Activated naive CD8-positive, alpha-beta T cell (primary cell): Measurements from ENCODE around the gene TMBIM6.
A peak's percentile ranks its signal among the peaks of the same experiment; 100 is the strongest.
"Not testable (repeated sequence)": the region's sequence is repeated elsewhere in the genome, so short reads cannot be mapped to it uniquely, and the experiment has no call there.

ENCODE experiments used
- H3K27ac Mint-ChIP-seq: one replicate; pipeline ENCODE4 v1.8.0; 2021; ENCODE audit warnings: mixed read lengths
- H3K27me3 Mint-ChIP-seq: one replicate; pipeline ENCODE4 v1.8.0; 2021; ENCODE audit warnings: mixed read lengths
- H3K36me3 Mint-ChIP-seq: one replicate; pipeline ENCODE4 v1.8.0; 2021; ENCODE audit warnings: mixed read lengths
- H3K4me1 Mint-ChIP-seq: one replicate; pipeline ENCODE4 v1.8.0; 2021; ENCODE audit warnings: low read depth, mixed read lengths
- H3K4me3 Mint-ChIP-seq: one replicate; pipeline ENCODE4 v1.8.0; 2021; ENCODE audit warnings: mild to moderate bottlenecking, mixed read lengths
- H3K9me3 Mint-ChIP-seq: one replicate; pipeline ENCODE4 v1.8.0; 2021; ENCODE audit warnings: low read depth, mixed read lengths

The TMBIM6 gene

DNA sequence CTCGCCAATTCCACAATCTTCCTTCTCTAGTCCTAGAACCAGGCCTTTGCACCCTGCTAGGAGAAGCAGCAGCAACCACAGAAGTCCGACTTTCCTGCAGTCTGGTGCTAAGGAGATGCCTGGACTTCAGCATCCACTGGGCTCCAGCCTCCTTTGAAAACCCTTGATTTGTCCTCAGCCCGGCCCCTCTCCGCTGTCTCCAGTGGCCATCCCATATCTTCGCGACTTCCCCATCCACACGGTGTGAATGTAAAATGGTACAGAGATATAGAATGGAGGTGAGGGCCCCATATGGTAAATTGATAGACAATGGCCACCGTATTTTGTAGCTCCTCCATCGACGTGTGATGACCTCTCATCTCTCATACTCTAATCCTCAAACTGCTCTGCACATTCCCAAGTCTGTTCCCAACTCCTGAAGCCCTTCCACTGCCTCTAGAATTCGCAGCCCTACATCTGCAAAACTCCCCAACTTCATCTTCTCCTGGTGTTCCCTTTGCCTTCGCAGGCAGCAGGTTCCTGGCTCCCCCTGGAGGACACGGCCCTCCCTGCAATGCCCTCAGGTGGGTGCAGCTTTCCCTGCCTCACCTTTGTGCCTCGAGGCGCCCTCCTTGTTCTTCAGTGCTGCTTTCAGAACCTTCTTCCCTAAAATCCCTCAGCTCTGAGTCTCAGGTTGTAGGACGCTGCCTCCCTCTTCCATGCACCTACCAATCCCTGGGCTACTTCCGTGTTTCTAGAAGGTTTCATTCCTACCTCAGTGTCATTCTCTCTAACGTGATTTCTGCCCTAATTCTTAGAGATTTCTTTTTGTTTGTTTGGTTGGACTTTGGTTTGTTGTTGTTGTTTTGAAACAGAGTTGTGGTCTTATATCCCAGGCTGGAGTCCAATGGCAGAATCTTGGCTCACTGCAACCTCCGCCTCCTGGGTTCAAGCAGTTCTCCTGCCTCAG lies 36.7 kb downstream of the TMBIM6 start:
- Mint-ChIP-seq H3K27me3 (peaks cover 16% of the 10 kb centered on the region), H3K36me3 (no peaks in the 10 kb centered on the region), H3K4me1 (peaks cover 12% of the 10 kb centered on the region), H3K4me3 (no peak overlapping the region), H3K27ac (peak overlapping the region; percentile 41), H3K9me3 (no peaks in the 10 kb centered on the region)

DNA sequence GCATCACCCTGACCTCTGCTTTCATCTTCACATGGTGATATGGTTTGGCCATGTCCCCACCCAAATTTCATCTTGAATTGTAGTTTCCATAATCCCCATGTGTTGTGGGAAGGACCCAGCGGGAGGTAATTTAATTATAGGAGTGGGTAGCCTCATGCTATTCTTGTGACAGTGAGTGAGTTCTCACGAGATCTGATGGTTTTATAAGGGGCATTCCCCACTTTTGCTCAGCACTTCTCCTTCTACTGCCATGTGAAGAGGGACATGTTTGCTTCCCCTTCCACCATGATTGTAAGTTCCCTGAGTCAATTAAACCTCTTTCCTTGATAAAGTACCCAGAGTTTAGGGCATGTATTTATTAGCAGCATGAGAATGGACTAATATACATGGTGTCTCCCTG lies 38.2 kb downstream of the TMBIM6 start:
- Mint-ChIP-seq H3K4me3 (no peak overlapping the region), H3K36me3 (no peaks in the 10 kb centered on the region), H3K27ac (no peak overlapping the region), H3K9me3 (no peaks in the 10 kb centered on the region), H3K27me3 (peaks cover 16% of the 10 kb centered on the region), H3K4me1 (peaks cover 12% of the 10 kb centered on the region)

DNA sequence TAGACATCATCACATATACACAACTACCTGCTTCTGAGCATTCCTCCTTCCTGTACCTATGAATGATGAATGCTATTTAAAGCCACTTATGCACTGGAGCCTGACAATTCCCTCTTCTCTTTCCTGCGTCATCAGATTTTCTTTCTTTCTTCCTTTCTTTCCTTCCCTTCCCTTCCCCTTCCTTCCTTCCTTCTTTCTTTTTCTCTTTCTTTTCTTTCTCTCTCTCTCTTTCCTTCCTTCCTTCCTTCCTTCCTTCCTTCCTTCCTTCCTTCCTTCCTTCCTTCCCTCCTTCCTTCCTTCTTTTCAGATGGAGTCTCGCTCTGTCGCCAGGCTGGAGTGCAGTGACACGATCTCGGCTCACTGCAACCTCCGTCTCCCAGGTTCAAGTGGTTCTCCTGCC lies 39.6 kb downstream of the TMBIM6 start:
- not testable (repeated sequence) for H3K27ac Mint-ChIP-seq, H3K9me3 Mint-ChIP-seq, H3K4me3 Mint-ChIP-seq, H3K36me3 Mint-ChIP-seq
- Mint-ChIP-seq H3K27me3 (peaks cover 16% of the 10 kb centered on the region), H3K4me1 (peaks cover 12% of the 10 kb centered on the region)

DNA sequence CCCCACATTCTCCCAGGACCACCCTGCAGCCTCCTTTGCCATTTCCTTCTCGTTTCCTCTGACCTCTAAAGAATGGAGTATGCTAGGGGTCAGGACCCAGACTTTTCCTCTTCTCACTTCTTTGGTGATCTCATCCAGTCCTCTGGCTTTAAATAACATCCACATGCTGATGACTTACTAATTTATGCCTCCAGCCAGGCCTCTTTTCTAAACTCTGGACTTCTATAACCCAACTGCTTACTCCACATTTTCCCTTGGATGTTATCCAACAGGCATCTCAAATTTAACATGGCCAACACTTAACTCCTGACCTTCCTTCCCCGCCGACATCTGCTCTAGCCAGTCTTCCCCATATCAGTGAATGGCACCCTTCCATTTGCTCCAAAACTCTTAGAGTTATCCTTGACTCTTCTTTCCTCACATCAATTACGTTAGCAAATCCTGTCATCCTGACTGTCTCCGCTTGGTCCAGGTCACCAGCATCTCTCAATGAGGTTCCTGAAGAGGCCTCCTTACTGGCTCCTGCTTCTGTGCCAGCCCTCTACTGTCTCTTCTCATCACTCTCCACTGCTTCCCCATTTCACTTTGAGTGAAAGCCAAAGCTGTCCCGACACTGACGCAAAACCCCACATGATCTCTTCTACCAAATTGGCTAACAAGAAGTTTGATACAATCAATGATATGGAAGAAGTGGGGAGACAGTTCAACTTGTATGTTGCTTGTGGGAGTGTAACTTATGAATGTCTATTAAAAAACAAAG lies 42.7 kb downstream of the TMBIM6 start:
- no peak overlapping the region for H3K27ac Mint-ChIP-seq
- no peak overlapping the region for H3K4me3 Mint-ChIP-seq
- no peaks in the 10 kb centered on the region for H3K36me3 Mint-ChIP-seq
- peaks cover 6% of the 10 kb centered on the region for H3K9me3 Mint-ChIP-seq
- H3K4me1 Mint-ChIP-seq: no peaks in the 10 kb centered on the region
- peaks cover 12% of the 10 kb centered on the region for H3K27me3 Mint-ChIP-seq

DNA sequence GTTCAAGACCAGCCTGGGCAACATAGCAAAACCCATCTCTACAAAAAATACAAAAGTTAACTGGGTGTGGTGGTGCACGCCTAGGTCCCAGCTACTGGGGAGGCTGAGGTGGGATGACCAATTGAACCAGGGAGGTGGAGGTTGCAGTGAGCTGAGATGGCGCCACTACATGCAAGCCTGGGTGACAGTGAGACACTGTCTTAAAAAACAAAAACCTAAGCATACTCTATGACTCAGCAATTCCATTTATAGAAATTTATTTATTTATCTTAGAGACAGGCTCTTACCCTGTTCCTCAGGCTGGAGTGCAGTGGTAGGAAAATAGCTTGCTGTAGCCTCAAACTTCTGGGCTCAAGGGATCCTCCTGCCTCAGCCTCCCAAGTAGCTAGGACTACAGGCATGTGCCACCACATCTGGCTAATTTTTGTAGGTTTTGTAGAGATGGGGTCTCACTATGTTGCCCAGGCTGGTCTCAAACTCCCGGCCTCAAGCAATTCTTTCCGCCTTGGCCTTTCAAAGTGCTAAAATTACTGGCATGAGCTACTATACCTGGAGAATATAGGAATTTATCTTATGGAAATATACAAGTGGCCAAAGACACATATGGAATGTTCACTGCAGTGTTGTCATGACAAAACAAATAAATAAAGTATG lies 43.5 kb downstream of the TMBIM6 start:
- Mint-ChIP-seq H3K36me3 (no peaks in the 10 kb centered on the region), H3K4me1 (no peaks in the 10 kb centered on the region), H3K9me3 (peaks cover 6% of the 10 kb centered on the region), H3K27ac (no peak overlapping the region), H3K4me3 (no peak overlapping the region), H3K27me3 (peaks cover 5% of the 10 kb centered on the region)

DNA sequence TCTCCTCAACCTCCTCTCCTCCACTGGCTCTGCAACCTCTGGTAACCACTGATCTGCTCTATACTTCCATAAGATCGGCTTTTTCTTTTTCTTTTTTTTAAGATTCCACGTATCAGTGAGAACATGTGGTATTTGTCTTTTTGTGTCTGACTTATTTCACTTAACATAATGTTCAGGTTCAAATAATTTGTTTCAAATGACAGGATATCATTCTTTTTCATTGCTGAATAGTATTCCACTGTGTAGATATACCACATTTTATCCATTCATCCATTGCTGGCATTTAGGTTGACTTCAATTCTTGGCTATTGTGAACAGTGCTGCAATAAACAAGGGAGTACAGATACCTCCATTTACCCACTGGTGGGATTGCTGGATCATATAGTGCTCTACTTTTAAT lies 46.3 kb downstream of the TMBIM6 start:
- no peaks in the 10 kb centered on the region for H3K4me1 Mint-ChIP-seq
- peaks cover 6% of the 10 kb centered on the region for H3K9me3 Mint-ChIP-seq
- H3K36me3 Mint-ChIP-seq: no peaks in the 10 kb centered on the region
- H3K27me3 Mint-ChIP-seq: no peaks in the 10 kb centered on the region
- no peak overlapping the region for H3K27ac Mint-ChIP-seq
- no peak overlapping the region for H3K4me3 Mint-ChIP-seq

DNA sequence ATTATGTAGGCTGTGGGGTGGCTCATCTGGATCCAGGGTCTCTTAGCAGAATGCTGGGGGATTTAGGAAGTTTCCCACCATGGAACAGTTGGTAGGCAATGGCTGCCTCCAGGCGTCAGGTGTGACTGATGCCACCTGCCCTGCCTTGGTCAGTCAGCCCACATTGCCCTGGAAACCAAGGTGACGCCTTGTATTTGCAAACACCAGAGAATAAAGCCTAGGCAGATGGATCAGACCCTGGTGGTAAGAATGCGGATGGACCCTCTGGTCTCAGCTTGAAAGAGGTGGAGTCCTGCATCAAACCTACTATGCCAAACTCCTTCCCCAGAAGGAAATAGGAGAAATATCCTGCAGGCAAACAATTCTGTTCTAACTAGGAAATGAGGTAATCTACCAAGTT lies 48.6 kb downstream of the TMBIM6 start:
- peaks cover 6% of the 10 kb centered on the region for H3K9me3 Mint-ChIP-seq
- H3K4me3 Mint-ChIP-seq: no peak overlapping the region
- no peaks in the 10 kb centered on the region for H3K27me3 Mint-ChIP-seq
- no peaks in the 10 kb centered on the region for H3K4me1 Mint-ChIP-seq
- no peak overlapping the region for H3K27ac Mint-ChIP-seq
- no peaks in the 10 kb centered on the region for H3K36me3 Mint-ChIP-seq

DNA sequence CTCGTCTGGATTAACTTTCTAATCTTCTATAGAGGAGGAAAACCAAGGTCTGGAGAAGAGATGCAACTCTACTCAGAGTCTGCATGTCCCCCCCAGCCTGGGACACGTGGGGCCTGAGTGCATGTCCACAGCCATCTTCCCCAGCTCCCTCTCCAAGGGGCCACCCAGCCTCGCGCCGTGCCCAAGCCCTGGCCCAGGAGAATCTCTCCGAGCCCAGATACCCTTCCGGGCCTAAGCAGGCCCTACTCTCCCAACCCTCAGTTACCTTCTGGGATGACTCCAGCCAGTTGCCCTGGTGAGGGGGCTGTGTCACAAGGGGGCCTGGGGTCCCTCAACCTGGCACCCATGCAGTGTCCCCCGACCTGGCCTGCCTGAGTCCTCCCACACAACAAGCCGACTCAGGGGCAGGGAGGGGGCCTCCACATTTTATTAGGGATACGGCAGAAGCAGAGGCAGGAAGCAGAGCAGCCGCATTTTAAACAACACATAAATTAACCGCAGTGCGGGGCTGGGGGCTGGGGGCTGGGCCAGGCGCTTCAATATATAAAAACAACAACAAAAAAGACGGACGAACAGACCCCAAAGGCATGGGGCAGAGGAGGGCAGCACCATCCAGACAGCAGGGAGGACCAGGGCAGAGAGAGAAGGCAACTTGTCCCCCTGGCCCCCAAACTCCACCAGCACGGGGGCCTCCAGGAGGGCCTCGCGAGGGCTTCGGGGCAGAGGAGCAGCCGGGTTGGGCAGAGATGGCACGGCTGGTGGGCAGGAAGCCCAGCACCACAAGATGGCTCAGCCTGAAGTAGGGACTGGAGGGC lies 49.6 kb downstream of the TMBIM6 start:
- Mint-ChIP-seq H3K27ac (no peak overlapping the region), H3K27me3 (no peaks in the 10 kb centered on the region), H3K9me3 (peaks cover 6% of the 10 kb centered on the region), H3K4me3 (no peak overlapping the region), H3K4me1 (no peaks in the 10 kb centered on the region), H3K36me3 (no peaks in the 10 kb centered on the region)

DNA sequence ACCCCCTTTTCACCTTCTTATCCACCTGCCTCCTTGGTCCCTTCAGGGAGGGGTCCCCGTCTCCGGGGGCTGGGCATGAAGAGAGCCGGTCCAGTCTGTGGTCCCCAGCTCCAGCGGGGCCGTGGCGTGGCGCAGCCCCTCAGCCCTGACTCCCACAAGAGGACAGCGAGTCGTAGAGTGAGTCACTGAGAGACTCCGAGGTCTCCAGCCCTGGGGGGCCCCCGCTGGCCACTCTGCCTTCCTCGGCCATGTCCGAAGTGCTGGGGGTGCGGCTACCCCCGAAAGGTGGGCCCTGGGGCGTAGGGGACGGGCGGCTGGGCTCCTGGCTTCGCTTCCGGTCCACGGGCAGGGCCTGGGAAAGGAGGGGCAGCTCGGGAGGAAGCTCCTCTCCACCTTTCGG lies 50.3 kb downstream of the TMBIM6 start:
- Mint-ChIP-seq H3K27me3 (no peaks in the 10 kb centered on the region), H3K36me3 (no peaks in the 10 kb centered on the region), H3K4me1 (no peaks in the 10 kb centered on the region), H3K9me3 (peaks cover 6% of the 10 kb centered on the region), H3K27ac (no peak overlapping the region), H3K4me3 (no peak overlapping the region)

DNA sequence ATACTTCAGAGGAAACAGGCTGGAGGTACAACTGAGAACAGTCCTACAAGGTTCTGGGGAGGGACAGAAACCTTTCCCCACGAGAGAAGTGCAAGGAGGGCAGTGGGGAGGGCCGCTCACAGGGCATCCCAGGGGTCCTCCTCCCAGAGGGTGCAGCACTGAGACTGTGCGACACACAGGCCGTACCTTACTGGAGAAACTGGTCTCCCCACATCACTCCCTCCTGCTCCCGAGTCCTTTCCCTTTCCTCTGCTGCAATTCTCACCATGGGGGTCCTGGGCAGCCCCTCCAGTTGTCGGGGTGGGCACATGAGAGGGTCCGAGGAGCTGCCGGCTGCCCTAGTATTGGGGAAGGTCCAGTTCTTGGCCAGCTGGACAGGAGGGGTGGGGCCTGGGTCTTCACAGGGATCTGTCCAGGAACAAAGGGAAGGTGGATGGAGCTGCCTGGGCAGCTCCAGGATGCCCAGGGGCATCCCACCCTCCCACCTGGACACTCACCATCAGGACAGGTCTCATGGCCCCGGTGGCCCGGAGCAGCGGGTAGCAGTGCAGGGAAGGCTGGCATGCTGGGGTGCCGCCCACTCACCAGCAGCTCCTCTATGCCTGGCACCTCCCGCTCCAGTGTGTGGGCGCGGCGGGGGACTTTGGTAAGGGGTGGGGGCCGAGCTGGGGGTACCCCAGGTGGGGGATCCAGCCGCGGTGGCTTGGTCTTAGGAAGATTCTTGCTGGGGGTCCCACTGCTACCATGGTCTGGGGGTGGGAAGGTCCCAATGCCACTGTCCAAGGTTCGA lies 51.0 kb downstream of the TMBIM6 start:
- H3K27me3 Mint-ChIP-seq: no peaks in the 10 kb centered on the region
- no peak overlapping the region for H3K27ac Mint-ChIP-seq
- H3K36me3 Mint-ChIP-seq: no peaks in the 10 kb centered on the region
- H3K9me3 Mint-ChIP-seq: peaks cover 6% of the 10 kb centered on the region
- H3K4me1 Mint-ChIP-seq: no peaks in the 10 kb centered on the region
- H3K4me3 Mint-ChIP-seq: no peak overlapping the region

DNA sequence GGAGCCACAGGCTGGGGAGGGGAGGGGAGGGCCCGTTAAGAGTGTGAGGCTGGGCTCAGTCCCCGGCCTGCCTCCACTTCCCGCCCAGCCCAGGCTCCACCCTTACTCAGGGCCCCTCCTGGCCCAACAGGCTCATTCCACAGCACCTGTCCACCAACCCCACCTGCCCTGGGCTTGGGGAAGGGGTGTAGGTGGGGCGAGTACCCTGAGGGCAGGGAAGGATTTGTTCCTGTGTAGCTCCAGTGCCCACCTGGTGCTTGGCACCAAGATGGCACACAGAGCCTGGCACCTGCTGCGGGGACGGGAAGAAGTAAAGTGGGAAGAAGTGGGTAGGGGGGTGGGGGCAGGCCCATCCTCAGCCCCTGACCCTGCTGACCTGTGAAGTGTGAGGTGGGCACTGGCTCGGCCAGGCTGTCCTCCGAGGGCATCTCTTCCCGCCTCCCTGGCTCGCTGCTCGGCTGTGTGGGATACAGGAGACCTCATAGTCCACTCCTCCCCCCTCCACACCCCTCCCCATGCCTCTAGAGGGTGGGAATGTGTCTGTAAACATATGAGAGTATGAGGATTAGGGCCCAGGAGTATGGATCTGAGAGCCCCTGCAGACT lies 51.7 kb downstream of the TMBIM6 start:
- Mint-ChIP-seq H3K27me3 (no peaks in the 10 kb centered on the region), H3K9me3 (no peaks in the 10 kb centered on the region), H3K4me1 (no peaks in the 10 kb centered on the region), H3K36me3 (no peaks in the 10 kb centered on the region), H3K4me3 (no peak overlapping the region), H3K27ac (no peak overlapping the region)

DNA sequence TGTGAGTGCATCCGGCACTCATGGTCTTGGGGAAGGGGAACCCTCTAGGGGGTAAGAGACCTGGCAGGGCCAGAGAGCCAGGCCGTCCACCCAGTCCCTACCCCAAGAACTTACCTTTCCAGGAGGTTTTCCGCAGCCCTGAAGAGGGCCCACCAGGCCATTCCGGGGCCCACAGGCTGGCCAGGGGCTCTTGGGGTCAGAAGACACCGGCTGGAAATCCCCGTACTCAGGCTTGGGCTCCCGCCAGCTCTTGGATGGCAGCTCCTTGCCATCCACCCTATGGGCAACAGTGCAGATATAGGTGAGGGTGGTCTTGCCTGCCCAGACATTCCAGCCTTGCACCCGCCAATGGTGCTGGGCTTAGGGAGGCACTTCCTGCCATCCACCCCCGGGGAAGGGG lies 52.3 kb downstream of the TMBIM6 start:
- Mint-ChIP-seq H3K4me1 (no peaks in the 10 kb centered on the region), H3K9me3 (no peaks in the 10 kb centered on the region), H3K27me3 (no peaks in the 10 kb centered on the region), H3K4me3 (no peak overlapping the region), H3K27ac (no peak overlapping the region), H3K36me3 (no peaks in the 10 kb centered on the region)

DNA sequence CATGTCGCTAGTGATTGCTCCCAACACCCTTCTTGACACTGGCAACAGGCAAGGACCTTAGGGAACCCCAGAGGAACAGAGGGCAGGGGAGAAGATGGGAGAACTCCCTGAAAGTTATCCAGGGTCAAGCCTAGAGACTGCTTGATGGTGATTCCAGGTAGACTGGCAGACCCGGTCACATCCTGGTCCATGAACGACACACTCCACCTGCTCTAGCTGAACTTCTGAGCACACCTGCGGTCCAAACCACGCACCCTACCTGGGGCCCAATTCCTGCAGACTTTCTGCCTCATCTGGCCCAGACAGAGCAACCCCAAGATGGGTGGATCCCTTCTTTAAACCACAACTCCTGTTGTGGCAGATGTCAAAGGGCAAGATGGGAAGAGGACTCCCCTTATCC lies 52.7 kb downstream of the TMBIM6 start:
- Mint-ChIP-seq H3K27ac (no peak overlapping the region), H3K4me1 (no peaks in the 10 kb centered on the region), H3K4me3 (no peak overlapping the region), H3K9me3 (no peaks in the 10 kb centered on the region), H3K27me3 (no peaks in the 10 kb centered on the region), H3K36me3 (no peaks in the 10 kb centered on the region)
